Calu3 (cell line): ENCODE measurements around the gene PLIN4. TPM values are rescaled to one million over a fixed set of nuclear protein-coding genes. Genes with fewer than 3 reads are reported as not detected.

Experiments
- BruUV-seq: library from RNA; stranded (reverse); fragments of 400-500 nt; replicated peaks from 2 replicates; lab custom pipeline; 2021; lab: Mats Ljungman, UMichigan
- CTCF ChIA-PET: fragments of 300-600 bp; sonication (Branson Sonifier 250); formaldehyde crosslinking; loops from one replicate; lab custom pipeline; 2022; ENCODE audit warnings: antibody characterized with exemption; lab: Charles Lee
- DNase-seq: peaks from one replicate; pipeline ENCODE4 v3.0.0; 2022
- H3K27ac Mint-ChIP-seq: one replicate; pipeline ENCODE4 v1.8.0; 2022; ENCODE audit warnings: mixed read lengths; ENCODE audit not compliant: unreplicated experiment
- H3K27me3 Mint-ChIP-seq: one replicate; pipeline ENCODE4 v1.8.0; 2022; ENCODE audit warnings: mixed read lengths; ENCODE audit not compliant: unreplicated experiment
- H3K36me3 Mint-ChIP-seq: one replicate; pipeline ENCODE4 v1.8.0; 2022; ENCODE audit warnings: mild to moderate bottlenecking, moderate library complexity, mixed read lengths; ENCODE audit not compliant: insufficient read depth, unreplicated experiment
- H3K4me1 Mint-ChIP-seq: one replicate; pipeline ENCODE4 v1.8.0; 2022; ENCODE audit warnings: mild to moderate bottlenecking, low read depth, mixed read lengths; ENCODE audit not compliant: unreplicated experiment
- H3K4me3 Mint-ChIP-seq: one replicate; pipeline ENCODE4 v1.8.0; 2022; ENCODE audit warnings: mild to moderate bottlenecking, low read depth, moderate library complexity, mixed read lengths; ENCODE audit not compliant: unreplicated experiment
- H3K9me3 Mint-ChIP-seq: one replicate; pipeline ENCODE4 v1.8.0; 2022; ENCODE audit warnings: low read depth, mixed read lengths; ENCODE audit not compliant: unreplicated experiment
- CTCF ChIP-seq: fragments of 200-600 bp; IDR thresholded peaks from one replicate; pipeline ENCODE4 v1.8.0; 2022; ENCODE audit warnings: antibody characterized with exemption; ENCODE audit not compliant: unreplicated experiment
- intact Hi-C: fragments of 100-400 bp; cut with micrococcal nuclease; formaldehyde crosslinking; loops from one replicate; pipeline ENCODE4 v1.10.0; 2022; ENCODE audit not compliant: unreplicated experiment
- total RNA-seq: library from RNA; stranded (reverse); gene quantifications from 2 replicates; pipeline ENCODE4 v1.2.3, GENCODE V29; 2022

Gene PLIN4
- total RNA-seq, 1 experiment from 2014 or later: 1.1 TPM

- CTCF ChIA-PET: interaction anchor here (0.6 kb wide), 1 partner anchor 13 kb away, joined by 4 read pairs; no protein-coding TSS in a partner anchor
These were observed 19.8 kb upstream of the PLIN4 start for GRCh38 chr19:4537953-4538600.

GRCh38 chr19:4536798-4537197 lies 18.5 kb upstream of the PLIN4 start:
- Mint-ChIP-seq H3K9me3 (no peaks in the 10 kb centered on the region), H3K4me3 (peak overlapping the region; percentile 24), H3K27ac (no peak overlapping the region), H3K4me1 (peaks cover 24% of the 10 kb centered on the region), H3K36me3 (peaks cover 17% of the 10 kb centered on the region), H3K27me3 (no peaks in the 10 kb centered on the region)
- no TSS peak for BruUV-seq
- CTCF ChIA-PET: interaction anchor here (0.7 kb wide), 1 partner anchor 184 kb away, joined by 3 read pairs; no protein-coding TSS in a partner anchor
- DNase-seq: no peak
- no peak for TF ChIP-seq CTCF
- intact Hi-C loops: no loop called here

More at GRCh38 chr19:4537953-4538600, 19.8 kb upstream of the PLIN4 start:
- no peak for DNase-seq
- Mint-ChIP-seq H3K4me1 (peaks cover 24% of the 10 kb centered on the region), H3K4me3 (peak overlapping the region; percentile 86), H3K36me3 (peaks cover 17% of the 10 kb centered on the region), H3K27me3 (no peaks in the 10 kb centered on the region), H3K9me3 (no peaks in the 10 kb centered on the region), H3K27ac (no peak overlapping the region)
- no TSS peak for BruUV-seq
- intact Hi-C loops: no loop called here
- TF ChIP-seq CTCF: no peak

GRCh38 chr19:4534836-4535658 lies 16.8 kb upstream of the PLIN4 start, which contains the start of gene PLIN5:
Gene PLIN5, minus strand, starts transcription at chr19:4535224. Its CDS starts 1,150 bp downstream, at chr19:4534074.
- no TSS peak for BruUV-seq
- intact Hi-C loops: no loop called here
- Mint-ChIP-seq H3K27ac (peak within 1 kb of the TSS; percentile 5), H3K27me3 (peaks cover 4% of the 10 kb centered on the region), H3K36me3 (peaks cover 14% of the 10 kb centered on the region), H3K4me1 (peaks cover 24% of the 10 kb centered on the region), H3K4me3 (peak within 1 kb of the TSS; percentile 58), H3K9me3 (no peaks in the 10 kb centered on the region)
- DNase-seq: peak; percentile 90
- TF ChIP-seq CTCF: no peak
- CTCF ChIA-PET: interaction anchor here (0.5 to 1.9 kb wide), 6 partner anchors 10 to 64 kb away, joined by 3 to 9 read pairs (median 4); partner anchors contain the start of gene HDGFL2

- no TSS peak for BruUV-seq
- H3K36me3 Mint-ChIP-seq: peaks cover 6% of the 10 kb centered on the region
- no peak overlapping the region for H3K27ac Mint-ChIP-seq
- CTCF ChIA-PET: interaction anchor here (1.9 kb wide), 1 partner anchor 9 kb away, joined by 9 read pairs; no protein-coding TSS in a partner anchor
- intact Hi-C loops: no loop called here
- H3K4me1 Mint-ChIP-seq: peaks cover 14% of the 10 kb centered on the region
- H3K4me3 Mint-ChIP-seq: no peak overlapping the region
- H3K27me3 Mint-ChIP-seq: peaks cover 14% of the 10 kb centered on the region
- TF ChIP-seq CTCF: no peak
- H3K9me3 Mint-ChIP-seq: no peaks in the 10 kb centered on the region
- DNase-seq: no peak
These were observed 15.6 kb upstream of the PLIN4 start for GRCh38 chr19:4533835-4534424.
